Adrenal gland (tissue), 12 donors: ENCODE data around the gene MFSD2B. TPM values are rescaled to one million over a fixed set of nuclear protein-coding genes. Genes with fewer than 3 reads are reported as not detected.

Experiments
- DNase-seq, 7 donors: peaks; one replicate each; pipeline ENCODE4 v3.0.0-alpha.2; 2019 to 2020
- H3K27ac ChIP-seq, 5 donors: fragments of 200-600 bp; sonication (generic) in 4 of 5; 1 replicate in 3 of 5; 2 replicates in 2 of 5; pipeline versions ENCODE4 v1.5.1 to v1.8.0; 2016 to 2020; ENCODE audit warnings: mild to moderate bottlenecking in 1 of 5
- H3K27me3 ChIP-seq: fragments of 200-600 bp; 2 replicates; pipeline ENCODE4 v1.8.0; 2021
- H3K36me3 ChIP-seq, 2 donors: fragments of 200-600 bp; replicated peaks in 1 of 2; 1 replicate in 1 of 2; 2 replicates in 1 of 2; pipeline versions ENCODE4 v1.5.1 to v1.8.0; 2018 to 2022
- H3K4me1 ChIP-seq, 2 donors: fragments of 200-600 bp; replicated peaks in 1 of 2; 1 replicate in 1 of 2; 2 replicates in 1 of 2; pipeline versions ENCODE4 v1.5.1 to v1.8.0; 2018 to 2021
- H3K4me3 ChIP-seq, 4 donors: fragments of 200-600 bp; sonication (generic) in 3 of 4; one replicate each; pipeline ENCODE4 v1.5.1; 2016 to 2018
- H3K9me3 ChIP-seq, 3 donors: fragments of 200-600 bp; sonication (generic) in 1 of 3; replicated peaks in 1 of 3; 1 replicate in 2 of 3; 2 replicates in 1 of 3; pipeline versions ENCODE4 v1.5.1 to v1.8.0; 2016 to 2021
- POLR2A ChIP-seq, 2 donors: fragments of 450-650 bp; IDR thresholded peaks; one replicate each; pipeline ENCODE4 v1.6.1; 2017; ENCODE audit warnings: antibody characterized with exemption in 2 of 2, mild to moderate bottlenecking in 2 of 2, moderate library complexity in 1 of 2
- WGBS, 4 donors: extraction: QIAGEN DNeasy Blood & Tissue Kit in 2 of 4; methylation state at CpG; one replicate each; pipeline versions ENCODE4 v1.1.5 to v1.1.7; 2013 to 2017; 5-methylcytosine and 5-hydroxymethylcytosine counted together
- intact Hi-C, 2 donors: fragments of 100-400 bp; cut with DNase I; formaldehyde crosslinking; loops; one replicate each; pipeline versions ENCODE4 v1.14.1 to v1.15.0; 2022 to 2023
- polyA plus RNA-seq, 3 donors: library from polyadenylated mRNA; stranded (reverse); fragments of 200-250 nt in 2 of 3; fragments of 350-450 nt in 1 of 3; fragmentation: Illumina TruSeq in 1 of 3; extraction: RNeasy Lipid Tissue Mini Kit (QIAGEN cat#74804) in 1 of 3; gene quantifications; one replicate each; pipeline ENCODE4 v1.2.3, GENCODE V29; 2013 to 2014
- total RNA-seq, 9 donors: library from RNA; depleted of rRNA in 4 of 9; stranded (reverse); fragments of >200 nt in 4 of 9; fragments of 120-200 nt in 1 of 9; fragmentation: NEBNext Ultra II Directional in 1 of 9; extraction: Animal tissue kit (Norgen Biotek cat#: 25700) in 1 of 9; gene quantifications; one replicate each; pipeline versions ENCODE4 v1.1.0 to v1.2.4, GENCODE V29; 2013 to 2023
- TF ChIP-seq, protein P1 (sequence below), 6 experiments: fragments of 450-650 bp in 4 of 6; fragments of 200-600 bp in 2 of 6; sonication (generic) in 1 of 6; IDR thresholded peaks; 1 replicate in 5 of 6; 2 replicates in 1 of 6; pipeline versions ENCODE4 v1.5.1 to v1.8.0; 2016 to 2021; ENCODE audit warnings: antibody characterized with exemption in 6 of 6, mild to moderate bottlenecking in 2 of 6, moderate library complexity in 1 of 6
- donor health status: healthy with polysubstance abuse.
- donor health status: Bipolar disorder and iron deficiency.
- donor health status: DM: yes; HTN: yes; CAD: no.
- donor health status: DM: no; HTN: no; CAD: no.
- donor health status: DM: no; HTN: no; CAD: no.
- donor health status: DM: yes; HTN: yes; CAD: no.

The MFSD2B gene
- total and polyA plus RNA-seq, 12 donors = 0.03 to 0.61 (median 0.30) TPM; not detected in 7

DNA sequence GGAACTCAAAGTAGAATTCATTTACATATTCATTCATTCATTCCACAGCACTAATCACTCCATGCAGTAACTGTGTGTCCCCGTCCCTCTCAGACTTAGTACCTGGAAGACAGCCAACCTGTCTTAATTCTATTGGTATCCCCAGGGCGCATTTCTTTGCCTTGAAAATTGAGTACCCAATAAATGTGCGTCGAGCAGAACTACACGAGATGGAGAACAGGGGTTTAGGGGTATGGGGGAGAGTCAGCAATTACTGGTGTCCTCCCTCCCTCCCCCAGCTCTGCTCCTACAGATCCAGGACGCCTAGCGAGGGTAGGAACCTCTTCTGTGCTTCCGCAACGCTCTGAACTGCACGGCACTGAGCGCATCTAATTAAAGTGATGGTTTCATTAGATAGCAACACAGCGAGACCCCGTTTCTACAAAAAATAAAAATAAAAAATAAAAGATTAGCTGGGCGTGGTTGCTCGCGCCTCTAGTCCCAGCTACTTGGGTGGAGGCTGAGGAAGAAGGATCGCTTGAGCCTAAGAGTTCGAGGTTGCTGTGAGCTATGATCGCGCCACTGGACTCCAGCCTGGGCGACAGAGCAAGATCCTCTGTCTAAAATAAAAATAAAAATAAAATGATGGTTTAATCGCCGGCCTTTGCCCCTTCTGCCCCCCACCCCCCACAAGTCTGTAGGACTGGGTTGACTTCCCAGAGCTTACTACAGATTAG is 39.0 kb downstream of the MFSD2B start:
- no peaks in the 10 kb centered on the region for H3K9me3 ChIP-seq
- H3K27ac ChIP-seq = no peak overlapping the region
- TF ChIP-seq, protein P1, sequence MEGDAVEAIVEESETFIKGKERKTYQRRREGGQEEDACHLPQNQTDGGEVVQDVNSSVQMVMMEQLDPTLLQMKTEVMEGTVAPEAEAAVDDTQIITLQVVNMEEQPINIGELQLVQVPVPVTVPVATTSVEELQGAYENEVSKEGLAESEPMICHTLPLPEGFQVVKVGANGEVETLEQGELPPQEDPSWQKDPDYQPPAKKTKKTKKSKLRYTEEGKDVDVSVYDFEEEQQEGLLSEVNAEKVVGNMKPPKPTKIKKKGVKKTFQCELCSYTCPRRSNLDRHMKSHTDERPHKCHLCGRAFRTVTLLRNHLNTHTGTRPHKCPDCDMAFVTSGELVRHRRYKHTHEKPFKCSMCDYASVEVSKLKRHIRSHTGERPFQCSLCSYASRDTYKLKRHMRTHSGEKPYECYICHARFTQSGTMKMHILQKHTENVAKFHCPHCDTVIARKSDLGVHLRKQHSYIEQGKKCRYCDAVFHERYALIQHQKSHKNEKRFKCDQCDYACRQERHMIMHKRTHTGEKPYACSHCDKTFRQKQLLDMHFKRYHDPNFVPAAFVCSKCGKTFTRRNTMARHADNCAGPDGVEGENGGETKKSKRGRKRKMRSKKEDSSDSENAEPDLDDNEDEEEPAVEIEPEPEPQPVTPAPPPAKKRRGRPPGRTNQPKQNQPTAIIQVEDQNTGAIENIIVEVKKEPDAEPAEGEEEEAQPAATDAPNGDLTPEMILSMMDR (IDR thresholded peaks at IDR 0.05) = no peak
- no peak for TF ChIP-seq POLR2A (IDR thresholded peaks at IDR 0.05)
- H3K36me3 ChIP-seq = no peaks in the 10 kb centered on the region
- WGBS, 4 donors = 22 to 36% (median 24%) methylated on average over 23 of the region's 23 CpGs
- peak overlapping the region in 2 of 4 donors; percentile 91 to 94 for H3K4me3 ChIP-seq
- intact Hi-C loops = no loop called here
- DNase-seq = peak in 1 of 7 donors; percentile 45
- H3K27me3 ChIP-seq = no peaks in the 10 kb centered on the region
- peaks cover 0 to 16% of the 10 kb centered on the region in 2 donors for H3K4me1 ChIP-seq

DNA sequence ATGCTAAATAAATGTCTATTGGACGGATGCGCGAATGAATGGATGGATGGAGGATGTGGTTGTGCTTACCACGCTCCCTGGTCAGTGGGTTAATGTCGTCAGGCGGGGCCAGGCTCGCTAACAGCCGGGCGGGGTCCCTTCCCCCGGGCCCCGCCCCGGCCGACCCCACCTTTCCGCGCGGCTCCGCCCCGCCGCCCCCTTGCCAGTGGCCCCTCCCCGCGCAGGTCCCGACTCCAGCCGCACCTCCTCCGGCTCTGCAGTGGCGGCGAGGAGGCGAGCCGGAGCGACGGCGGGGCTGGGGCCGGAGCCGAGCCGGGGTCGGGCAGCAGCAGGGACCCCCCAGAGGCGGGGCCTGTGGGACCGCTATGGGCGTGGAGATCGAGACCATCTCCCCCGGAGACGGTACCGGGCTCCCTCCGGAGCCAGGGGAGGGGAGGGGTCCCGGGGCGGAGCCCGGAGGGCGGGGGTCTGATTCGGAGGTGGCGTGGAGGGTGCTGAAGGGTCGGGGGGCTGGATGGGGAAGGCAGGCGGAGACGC is 39.7 kb downstream of the MFSD2B start, which contains the start of gene FKBP1B:
Gene FKBP1B, plus strand, starts transcription at position 257 of the 537 bp plus-strand sequence. Its CDS starts 109 bp downstream, at position 366.
- intact Hi-C loops = no loop called here
- peak in 6 of 7 donors; percentile 26 to 65 (median 42) for DNase-seq
- Histone ChIP-seq H3K36me3 (no peaks in the 10 kb centered on the region), H3K27me3 (no peaks in the 10 kb centered on the region), H3K4me1 (peaks cover 0 to 16% of the 10 kb centered on the region in 2 donors), H3K9me3 (no peaks in the 10 kb centered on the region), H3K4me3 (peak within 1 kb of the TSS; percentile 18 to 94 (median 71)), H3K27ac (peak within 1 kb of the TSS in 3 of 5 donors; percentile 50 to 53 (median 52))
- TF ChIP-seq, protein P1 (IDR thresholded peaks at IDR 0.05) = no peak
- no peak for TF ChIP-seq POLR2A (IDR thresholded peaks at IDR 0.05)
- 0 to 3% (median 1%) methylated on average over 11 to 52 of the region's 52 CpGs for WGBS, 4 donors

DNA sequence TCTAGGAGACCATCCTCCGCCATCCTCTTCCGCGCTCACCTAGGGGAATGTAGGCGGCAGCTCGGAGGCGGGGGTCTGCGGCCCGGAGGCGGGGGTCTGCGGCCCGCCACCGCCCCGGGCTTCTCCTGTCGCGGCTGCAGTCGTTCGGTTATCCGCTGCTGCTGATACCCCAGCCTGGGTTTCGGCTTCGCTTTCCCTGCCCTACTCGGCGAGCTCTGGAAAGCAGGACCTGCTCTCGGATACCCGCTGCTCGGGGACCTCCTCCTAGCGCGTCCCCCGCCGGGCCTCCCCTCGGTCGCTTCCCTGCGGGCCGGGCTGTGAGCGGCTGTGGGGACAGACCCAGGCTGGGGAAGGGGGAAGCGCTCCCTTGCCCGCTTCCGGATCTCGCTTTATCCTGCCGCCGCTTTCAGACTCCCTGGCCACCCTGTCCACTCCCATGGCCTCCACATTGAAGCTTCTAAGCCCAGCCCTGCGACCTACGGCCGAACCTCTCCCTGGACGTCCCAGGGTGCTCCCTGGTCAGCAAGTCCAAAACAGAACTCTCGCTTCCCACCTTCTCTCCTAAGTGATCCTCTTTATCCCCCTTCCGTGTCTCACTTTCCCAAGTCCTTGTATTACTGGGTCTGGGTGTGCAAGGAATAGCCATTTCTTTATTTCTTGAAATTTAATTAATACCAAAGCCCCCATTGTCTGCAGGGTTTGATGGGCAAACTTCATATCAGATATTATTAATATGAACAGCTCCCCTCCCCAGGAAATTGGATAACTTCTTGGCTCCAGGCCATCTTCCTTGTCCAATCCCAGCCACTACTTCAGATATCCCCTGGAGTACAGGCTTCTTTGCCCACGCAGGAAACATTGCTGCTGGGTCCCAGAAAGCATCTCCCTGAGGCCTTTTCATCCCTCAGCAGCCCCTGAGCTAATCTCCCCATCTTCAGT is 40.4 kb downstream of the MFSD2B start:
- peak; percentile 22 to 53 (median 35) for DNase-seq
- H3K27ac ChIP-seq = peak overlapping the region in 3 of 5 donors; percentile 50 to 53 (median 52)
- 6 to 14% (median 9%) methylated on average over 17 to 47 of the region's 47 CpGs for WGBS, 4 donors
- H3K9me3 ChIP-seq = no peaks in the 10 kb centered on the region
- TF ChIP-seq, protein P1 (IDR thresholded peaks at IDR 0.05) = no peak
- H3K4me1 ChIP-seq = peaks cover 0 to 16% of the 10 kb centered on the region in 2 donors
- no peaks in the 10 kb centered on the region for H3K27me3 ChIP-seq
- H3K36me3 ChIP-seq = no peaks in the 10 kb centered on the region
- H3K4me3 ChIP-seq = peak overlapping the region in 3 of 4 donors; percentile 51 to 94 (median 91)
- intact Hi-C loops = no loop called here

DNA sequence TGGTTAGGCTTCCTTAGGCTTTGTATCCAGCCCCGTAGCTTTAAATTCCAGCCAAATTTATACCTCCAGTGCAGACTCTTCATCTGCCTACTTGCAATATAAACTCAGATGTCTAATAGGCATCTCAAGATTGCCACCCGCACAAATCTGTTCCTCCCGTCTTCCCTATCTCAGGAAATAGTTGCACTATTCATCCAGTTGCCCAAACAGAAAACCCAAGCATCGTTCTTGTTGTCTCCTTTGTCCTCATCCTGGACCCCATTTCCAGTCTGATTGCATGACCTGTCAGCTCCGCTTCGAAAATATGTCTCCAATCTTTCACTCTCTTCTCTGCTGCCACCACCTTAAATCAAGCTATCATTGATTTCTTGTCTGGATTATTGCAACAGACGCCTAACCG is 41.9 kb downstream of the MFSD2B start:
- H3K9me3 ChIP-seq = no peaks in the 10 kb centered on the region
- H3K27me3 ChIP-seq = no peaks in the 10 kb centered on the region
- intact Hi-C loops = no loop called here
- 88 to 90% (median 90%) methylated on average over 8 of the region's 8 CpGs for WGBS, 4 donors
- no peak for TF ChIP-seq POLR2A (IDR thresholded peaks at IDR 0.05)
- TF ChIP-seq, protein P1 (IDR thresholded peaks at IDR 0.05) = no peak
- H3K4me1 ChIP-seq = peaks cover 0 to 7% of the 10 kb centered on the region in 2 donors
- no peak for DNase-seq
- no peaks in the 10 kb centered on the region for H3K36me3 ChIP-seq
- H3K27ac ChIP-seq = no peak overlapping the region
- H3K4me3 ChIP-seq = no peak overlapping the region
